Suprapubic skin (tissue), 4 donors: ENCODE data around the gene LYZL6. TPM values are rescaled to one million over a fixed set of nuclear protein-coding genes. Genes with fewer than 3 reads are reported as not detected.

Experiments used
- DNase-seq, 2 donors: peaks; one replicate each; pipeline ENCODE4 v3.0.0-alpha.2; 2019; ENCODE audit warnings: low spot score in 2 of 2
- H3K27ac ChIP-seq: fragments of 200-600 bp; sonication (generic); one replicate; pipeline ENCODE4 v1.5.1; 2019
- H3K27me3 ChIP-seq: fragments of 200-600 bp; sonication (generic); one replicate; pipeline ENCODE4 v1.5.1; 2019
- H3K36me3 ChIP-seq: fragments of 200-600 bp; sonication (generic); one replicate; pipeline ENCODE4 v1.5.1; 2019
- H3K4me1 ChIP-seq: fragments of 200-600 bp; sonication (generic); one replicate; pipeline ENCODE4 v1.5.1; 2019
- H3K4me3 ChIP-seq: fragments of 200-600 bp; sonication (generic); one replicate; pipeline ENCODE4 v1.5.1; 2019; ENCODE audit warnings: mild to moderate bottlenecking
- H3K9me3 ChIP-seq: fragments of 200-600 bp; sonication (generic); one replicate; pipeline ENCODE4 v1.5.1; 2019
- CTCF ChIP-seq, 2 donors: fragments of 200-600 bp in 1 of 2; fragments of 450-650 bp in 1 of 2; sonication (generic) in 1 of 2; IDR thresholded peaks; one replicate each; pipeline ENCODE4 v1.5.1; 2016 to 2019; ENCODE audit warnings: antibody characterized with exemption in 2 of 2, mild to moderate bottlenecking in 1 of 2, moderate library complexity in 1 of 2
- EP300 ChIP-seq: sonication (generic); formaldehyde crosslinking; IDR thresholded peaks from one replicate; pipeline ENCODE4 v1.6.1; 2017; ENCODE audit warnings: antibody characterized with exemption
- POLR2A ChIP-seq, 2 donors: fragments of 450-650 bp; IDR thresholded peaks; one replicate each; pipeline ENCODE4 v1.6.1; 2017; ENCODE audit warnings: antibody characterized with exemption in 2 of 2, mild to moderate bottlenecking in 2 of 2, moderate library complexity in 2 of 2
- POLR2AphosphoS5 ChIP-seq, 3 donors: sonication (generic); formaldehyde crosslinking; IDR thresholded peaks; one replicate each; pipeline ENCODE4 v1.6.1; 2017; ENCODE audit warnings: antibody characterized with exemption in 3 of 3
- WGBS: methylation state at CpG from one replicate; pipeline ENCODE4 v1.1.5; 2018; 5-methylcytosine and 5-hydroxymethylcytosine counted together
- total RNA-seq, 4 donors: library from RNA; depleted of rRNA; stranded (reverse); fragments of >200 nt; gene quantifications; one replicate each; pipeline ENCODE4 v1.1.0, GENCODE V29; 2016

LYZL6 gene
- total RNA-seq, 4 donors from 2014 or later: not detected

GRCh38 chr17:35894206-35894605 lies 49.3 kb downstream of the LYZL6 start:
- H3K4me3 ChIP-seq: no peak overlapping the region
- peaks cover 8% of the 10 kb centered on the region for H3K4me1 ChIP-seq
- no peak for TF ChIP-seq EP300
- TF ChIP-seq POLR2A (IDR thresholded peaks at IDR 0.05): no peak
- TF ChIP-seq CTCF (IDR thresholded peaks at IDR 0.05): no peak
- no peak for TF ChIP-seq POLR2AphosphoS5 (IDR thresholded peaks at IDR 0.05)
- DNase-seq: no peak
- peaks cover 3% of the 10 kb centered on the region for H3K27me3 ChIP-seq
- no peak overlapping the region for H3K27ac ChIP-seq
- WGBS: 87% methylated on average over 7 of the region's 7 CpGs
- no peaks in the 10 kb centered on the region for H3K9me3 ChIP-seq
- H3K36me3 ChIP-seq: no peaks in the 10 kb centered on the region

GRCh38 chr17:35893751-35894150 lies 49.8 kb downstream of the LYZL6 start:
- H3K27me3 ChIP-seq: peaks cover 3% of the 10 kb centered on the region
- no peak overlapping the region for H3K27ac ChIP-seq
- no peaks in the 10 kb centered on the region for H3K9me3 ChIP-seq
- no peaks in the 10 kb centered on the region for H3K36me3 ChIP-seq
- TF ChIP-seq EP300 (no peak), CTCF (IDR thresholded peaks at IDR 0.05) (no peak), POLR2A (IDR thresholded peaks at IDR 0.05) (no peak), POLR2AphosphoS5 (IDR thresholded peaks at IDR 0.05) (no peak)
- H3K4me1 ChIP-seq: peaks cover 8% of the 10 kb centered on the region
- WGBS: 85% methylated on average over 4 of the region's 4 CpGs
- no peak overlapping the region for H3K4me3 ChIP-seq
- no peak for DNase-seq

- 29% methylated on average over 6 of the region's 6 CpGs for WGBS
- no peaks in the 10 kb centered on the region for H3K9me3 ChIP-seq
- H3K27me3 ChIP-seq: peaks cover 3% of the 10 kb centered on the region
- peaks cover 8% of the 10 kb centered on the region for H3K4me1 ChIP-seq
- no peak for TF ChIP-seq CTCF (IDR thresholded peaks at IDR 0.05)
- no peak for TF ChIP-seq EP300
- no peak for TF ChIP-seq POLR2AphosphoS5 (IDR thresholded peaks at IDR 0.05)
- no peak for TF ChIP-seq POLR2A (IDR thresholded peaks at IDR 0.05)
- H3K27ac ChIP-seq: no peak overlapping the region
- H3K36me3 ChIP-seq: no peaks in the 10 kb centered on the region
- H3K4me3 ChIP-seq: no peak overlapping the region
- DNase-seq: no peak
Observed at GRCh38 chr17:35892091-35893035, 51.1 kb downstream of the LYZL6 start.

- peaks cover 8% of the 10 kb centered on the region for H3K4me1 ChIP-seq
- DNase-seq: no peak
- H3K4me3 ChIP-seq: no peak overlapping the region
- no peaks in the 10 kb centered on the region for H3K27me3 ChIP-seq
- H3K9me3 ChIP-seq: no peaks in the 10 kb centered on the region
- no peaks in the 10 kb centered on the region for H3K36me3 ChIP-seq
- H3K27ac ChIP-seq: no peak overlapping the region
- TF ChIP-seq EP300: no peak
- TF ChIP-seq POLR2AphosphoS5 (IDR thresholded peaks at IDR 0.05): no peak
- TF ChIP-seq CTCF (IDR thresholded peaks at IDR 0.05): no peak
- no peak for TF ChIP-seq POLR2A (IDR thresholded peaks at IDR 0.05)
- 82% methylated on average over 4 of the region's 4 CpGs for WGBS
Observed at GRCh38 chr17:35891269-35891668, 52.2 kb downstream of the LYZL6 start.

GRCh38 chr17:35890774-35891155 lies 52.7 kb downstream of the LYZL6 start:
- TF ChIP-seq POLR2AphosphoS5 (IDR thresholded peaks at IDR 0.05) (no peak), POLR2A (IDR thresholded peaks at IDR 0.05) (no peak), CTCF (IDR thresholded peaks at IDR 0.05) (no peak), EP300 (no peak)
- DNase-seq: no peak
- 38% methylated on average over 4 of the region's 4 CpGs for WGBS
- no peaks in the 10 kb centered on the region for H3K36me3 ChIP-seq
- H3K4me1 ChIP-seq: peaks cover 8% of the 10 kb centered on the region
- H3K27me3 ChIP-seq: no peaks in the 10 kb centered on the region
- H3K4me3 ChIP-seq: no peak overlapping the region
- no peaks in the 10 kb centered on the region for H3K9me3 ChIP-seq
- no peak overlapping the region for H3K27ac ChIP-seq
